Skeletal muscle tissue (tissue), 4 donors: ENCODE results near the gene CFH. TPM values are rescaled to one million over a fixed set of nuclear protein-coding genes. Genes with fewer than 3 reads are reported as not detected.
"Not testable (repeated sequence)": the region's sequence is repeated elsewhere in the genome, so short reads cannot be mapped to it uniquely, and the experiment has no call there.

Experiments used
- H3K27ac ChIP-seq: one replicate; pipeline ENCODE4 v1.7.0; 2013; ENCODE audit warnings: mild to moderate bottlenecking, low read depth, low read length, inconsistent platforms
- H3K27me3 ChIP-seq, 3 donors: one replicate each; pipeline ENCODE4 v1.7.0; 2013; ENCODE audit warnings: low read length in 3 of 3; ENCODE audit not compliant: control insufficient read depth in 3 of 3, insufficient read depth in 3 of 3
- H3K36me3 ChIP-seq, 3 donors: one replicate each; pipeline ENCODE4 v1.7.0; 2013; ENCODE audit warnings: low read length in 3 of 3; ENCODE audit not compliant: control insufficient read depth in 3 of 3, insufficient read depth in 3 of 3
- H3K4me1 ChIP-seq, 3 donors: one replicate each; pipeline ENCODE4 v1.7.0; 2013; ENCODE audit warnings: low read length in 3 of 3, mild to moderate bottlenecking in 3 of 3; ENCODE audit not compliant: control insufficient read depth in 3 of 3, insufficient read depth in 3 of 3
- H3K4me3 ChIP-seq, 3 donors: one replicate each; pipeline ENCODE4 v1.7.0; 2013; ENCODE audit warnings: low read length in 3 of 3
- H3K9ac ChIP-seq, 3 donors: one replicate each; pipeline ENCODE4 v1.7.0; 2013; ENCODE audit warnings: low read length in 3 of 3, mild to moderate bottlenecking in 3 of 3, moderate library complexity in 2 of 3, low read depth in 1 of 3
- H3K9me3 ChIP-seq, 3 donors: one replicate each; pipeline ENCODE4 v1.7.0; 2013; ENCODE audit warnings: low read length in 3 of 3; ENCODE audit not compliant: control insufficient read depth in 3 of 3
- total RNA-seq: library from RNA; depleted of rRNA; stranded (reverse); fragments of >200 nt; gene quantifications from one replicate; pipeline ENCODE4 v1.2.3, GENCODE V29; 2014
- donor health status: Osteomylitis.

CFH gene
- total RNA-seq, 1 donor from 2014 or later: 119 TPM

GRCh38 chr1:196733091-196733970 is 81.5 kb downstream of the CFH start:
- no peak overlapping the region for H3K27ac ChIP-seq
- H3K9ac ChIP-seq: no peak overlapping the region
- no peaks in the 10 kb centered on the region for H3K4me1 ChIP-seq
- no peaks in the 10 kb centered on the region for H3K27me3 ChIP-seq
- H3K36me3 ChIP-seq: peaks cover 0 to 8% (median 7%) of the 10 kb centered on the region in 3 donors
- H3K4me3 ChIP-seq: no peak overlapping the region
- H3K9me3 ChIP-seq: peaks cover 0 to under 1% (median 0%) of the 10 kb centered on the region in 3 donors

GRCh38 chr1:196734006-196734405 is 82.2 kb downstream of the CFH start:
- Histone ChIP-seq H3K4me3 (no peak overlapping the region), H3K27ac (no peak overlapping the region), H3K9ac (no peak overlapping the region), H3K4me1 (no peaks in the 10 kb centered on the region), H3K27me3 (no peaks in the 10 kb centered on the region), H3K36me3 (peaks cover 2 to 14% (median 13%) of the 10 kb centered on the region in 3 donors), H3K9me3 (peaks cover 0 to 4% (median 0%) of the 10 kb centered on the region in 3 donors)

GRCh38 chr1:196734460-196734859 is 82.6 kb downstream of the CFH start:
- Histone ChIP-seq H3K9ac (no peak overlapping the region), H3K4me1 (no peaks in the 10 kb centered on the region), H3K36me3 (peaks cover 2 to 19% (median 13%) of the 10 kb centered on the region in 3 donors), H3K4me3 (no peak overlapping the region), H3K27ac (no peak overlapping the region), H3K9me3 (peaks cover 0 to 4% (median 0%) of the 10 kb centered on the region in 3 donors), H3K27me3 (no peaks in the 10 kb centered on the region)

- H3K9ac ChIP-seq: no peak overlapping the region
- no peak overlapping the region for H3K4me3 ChIP-seq
- no peaks in the 10 kb centered on the region for H3K4me1 ChIP-seq
- no peak overlapping the region for H3K27ac ChIP-seq
- peaks cover 5 to 24% (median 16%) of the 10 kb centered on the region in 3 donors for H3K36me3 ChIP-seq
- peaks cover 0 to 4% (median 0%) of the 10 kb centered on the region in 3 donors for H3K9me3 ChIP-seq
- H3K27me3 ChIP-seq: no peaks in the 10 kb centered on the region
Observed at GRCh38 chr1:196738730-196739129, 86.9 kb downstream of the CFH start.

- not testable (repeated sequence) for H3K4me3 ChIP-seq, H3K4me1 ChIP-seq, H3K9ac ChIP-seq, H3K27me3 ChIP-seq, H3K9me3 ChIP-seq, H3K27ac ChIP-seq
- H3K36me3 ChIP-seq: peaks cover 5 to 22% (median 10%) of the 10 kb centered on the region in 3 donors
Observed at GRCh38 chr1:196743244-196743643, 91.4 kb downstream of the CFH start.

GRCh38 chr1:196765019-196765740 is 113.3 kb downstream of the CFH start:
- not testable (repeated sequence) for H3K27me3 ChIP-seq, H3K4me3 ChIP-seq, H3K36me3 ChIP-seq, H3K27ac ChIP-seq, H3K4me1 ChIP-seq, H3K9me3 ChIP-seq, H3K9ac ChIP-seq

- not testable (repeated sequence) for H3K27ac ChIP-seq, H3K4me3 ChIP-seq, H3K36me3 ChIP-seq, H3K4me1 ChIP-seq, H3K27me3 ChIP-seq, H3K9me3 ChIP-seq, H3K9ac ChIP-seq
Observed at GRCh38 chr1:196769823-196770222, 118.0 kb downstream of the CFH start.

- Histone ChIP-seq H3K4me3 (no peak overlapping the region), H3K9me3 (no peaks in the 10 kb centered on the region), H3K36me3 (no peaks in the 10 kb centered on the region), H3K27ac (no peak overlapping the region), H3K4me1 (no peaks in the 10 kb centered on the region), H3K27me3 (no peaks in the 10 kb centered on the region), H3K9ac (no peak overlapping the region)
Observed at GRCh38 chr1:196773713-196774112, 121.9 kb downstream of the CFH start.

GRCh38 chr1:196774175-196774574 is 122.3 kb downstream of the CFH start:
- Histone ChIP-seq H3K4me3 (no peak overlapping the region), H3K9me3 (no peaks in the 10 kb centered on the region), H3K36me3 (no peaks in the 10 kb centered on the region), H3K9ac (no peak overlapping the region), H3K27me3 (no peaks in the 10 kb centered on the region), H3K27ac (no peak overlapping the region), H3K4me1 (no peaks in the 10 kb centered on the region)

- H3K36me3 ChIP-seq: no peaks in the 10 kb centered on the region
- no peak within 1 kb of the TSS for H3K27ac ChIP-seq
- H3K9me3 ChIP-seq: no peaks in the 10 kb centered on the region
- H3K9ac ChIP-seq: no peak within 1 kb of the TSS
- no peaks in the 10 kb centered on the region for H3K27me3 ChIP-seq
- H3K4me3 ChIP-seq: no peak within 1 kb of the TSS
- no peaks in the 10 kb centered on the region for H3K4me1 ChIP-seq
Observed at GRCh38 chr1:196774603-196775002, 122.8 kb downstream of the CFH start, which contains the start of gene CFHR3. CFHR3 (plus strand) TSS chr1:196774840; CDS start chr1:196774887, 47 bp downstream.
